Gastrocnemius medialis (tissue), 4 donors: ENCODE measurements around the gene TSACC.

ENCODE experiments used
- CTCF ChIP-seq, 5 experiments: fragments of 450-650 bp in 3 of 5; fragments of 200-600 bp in 2 of 5; sonication (generic) in 2 of 5; IDR thresholded peaks in 4 of 5; conservative IDR thresholded peaks in 1 of 5; 1 replicate in 4 of 5; 2 replicates in 1 of 5; pipeline ENCODE4 v1.5.1; 2016 to 2019; ENCODE audit warnings: antibody characterized with exemption in 5 of 5, mild to moderate bottlenecking in 3 of 5, moderate library complexity in 3 of 5
- POLR2A ChIP-seq, 2 donors: fragments of 450-650 bp; IDR thresholded peaks; one replicate each; pipeline ENCODE4 v1.6.1; 2017; ENCODE audit warnings: antibody characterized with exemption in 2 of 2, mild to moderate bottlenecking in 2 of 2, moderate library complexity in 2 of 2

- TF ChIP-seq CTCF (IDR thresholded peaks at IDR 0.05 in 4 of 5, conservative IDR thresholded peaks at IDR 0.05 in 1 of 5) (no peak), POLR2A (IDR thresholded peaks at IDR 0.05) (no peak)
These were observed 54.8 kb downstream of the TSACC start for GRCh38 chr1:156393095-156393494.
